Parathyroid adenoma (tissue), 2 donors: ENCODE data around the gene MRGPRG.

Source experiments
- H2AFZ ChIP-seq: fragments of 300-600 bp; sonication (generic); one replicate; pipeline ENCODE4 v1.7.0; 2017; ENCODE audit warnings: antibody characterized with exemption, mild to moderate bottlenecking
- H3K27ac ChIP-seq: fragments of 300-600 bp; sonication (generic); one replicate; pipeline ENCODE4 v1.7.0; 2017
- H3K27me3 ChIP-seq: fragments of 300-600 bp; sonication (generic); one replicate; pipeline ENCODE4 v1.7.0; 2017; ENCODE audit warnings: low read length; ENCODE audit not compliant: control insufficient read depth, insufficient read depth
- H3K36me3 ChIP-seq: fragments of 300-600 bp; sonication (generic); one replicate; pipeline ENCODE4 v1.7.0; 2017; ENCODE audit warnings: low read length; ENCODE audit not compliant: control insufficient read depth, insufficient read depth
- H3K4me1 ChIP-seq: fragments of 300-600 bp; sonication (generic); one replicate; pipeline ENCODE4 v1.7.0; 2017; ENCODE audit warnings: control low read depth
- H3K4me2 ChIP-seq: fragments of 300-600 bp; sonication (generic); one replicate; pipeline ENCODE4 v1.7.0; 2017; ENCODE audit warnings: low read length
- H3K4me3 ChIP-seq: fragments of 300-600 bp; sonication (generic); one replicate; pipeline ENCODE4 v1.7.0; 2017; ENCODE audit warnings: low read depth, low read length
- H3K79me2 ChIP-seq: fragments of 300-600 bp; sonication (generic); one replicate; pipeline ENCODE4 v1.7.0; 2017; ENCODE audit warnings: control low read depth
- H3K9ac ChIP-seq: fragments of 300-600 bp; sonication (generic); one replicate; pipeline ENCODE4 v1.7.0; 2017; ENCODE audit warnings: mild to moderate bottlenecking
- H3K9me3 ChIP-seq: fragments of 300-600 bp; sonication (generic); one replicate; pipeline ENCODE4 v1.7.0; 2017; ENCODE audit warnings: low read length; ENCODE audit not compliant: control insufficient read depth
- CTCF ChIP-seq: fragments of 300-600 bp; sonication (generic); IDR thresholded peaks from one replicate; pipeline ENCODE4 v1.7.0; 2017; ENCODE audit warnings: antibody characterized with exemption, mild to moderate bottlenecking
- donor health status: primary hyperparathyroidism.

MRGPRG gene

DNA sequence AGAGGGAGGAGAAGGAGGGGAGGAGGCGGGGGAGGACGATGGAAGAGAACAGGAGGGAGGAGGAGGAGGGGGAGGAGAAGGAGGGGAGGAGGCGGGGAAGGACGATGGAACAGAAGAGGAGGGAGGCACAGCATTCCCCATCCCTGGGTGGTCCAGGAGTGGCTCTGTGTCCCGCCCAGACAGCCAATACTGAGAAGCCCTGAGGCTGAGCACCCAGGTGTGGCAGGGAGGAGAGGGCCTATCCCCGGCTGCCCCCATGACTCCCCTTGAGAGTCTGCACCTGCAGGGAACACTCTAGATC, 12.9 kb upstream of the MRGPRG start:
- Histone ChIP-seq H3K4me1 (no peaks in the 10 kb centered on the region), H3K27me3 (no peaks in the 10 kb centered on the region), H3K4me2 (no peak overlapping the region), H3K79me2 (no peaks in the 10 kb centered on the region), H3K9me3 (no peaks in the 10 kb centered on the region), H3K36me3 (no peaks in the 10 kb centered on the region), H2AFZ (no peak overlapping the region), H3K4me3 (no peak overlapping the region), H3K27ac (no peak overlapping the region), H3K9ac (no peak overlapping the region)
- no peak for TF ChIP-seq CTCF

DNA sequence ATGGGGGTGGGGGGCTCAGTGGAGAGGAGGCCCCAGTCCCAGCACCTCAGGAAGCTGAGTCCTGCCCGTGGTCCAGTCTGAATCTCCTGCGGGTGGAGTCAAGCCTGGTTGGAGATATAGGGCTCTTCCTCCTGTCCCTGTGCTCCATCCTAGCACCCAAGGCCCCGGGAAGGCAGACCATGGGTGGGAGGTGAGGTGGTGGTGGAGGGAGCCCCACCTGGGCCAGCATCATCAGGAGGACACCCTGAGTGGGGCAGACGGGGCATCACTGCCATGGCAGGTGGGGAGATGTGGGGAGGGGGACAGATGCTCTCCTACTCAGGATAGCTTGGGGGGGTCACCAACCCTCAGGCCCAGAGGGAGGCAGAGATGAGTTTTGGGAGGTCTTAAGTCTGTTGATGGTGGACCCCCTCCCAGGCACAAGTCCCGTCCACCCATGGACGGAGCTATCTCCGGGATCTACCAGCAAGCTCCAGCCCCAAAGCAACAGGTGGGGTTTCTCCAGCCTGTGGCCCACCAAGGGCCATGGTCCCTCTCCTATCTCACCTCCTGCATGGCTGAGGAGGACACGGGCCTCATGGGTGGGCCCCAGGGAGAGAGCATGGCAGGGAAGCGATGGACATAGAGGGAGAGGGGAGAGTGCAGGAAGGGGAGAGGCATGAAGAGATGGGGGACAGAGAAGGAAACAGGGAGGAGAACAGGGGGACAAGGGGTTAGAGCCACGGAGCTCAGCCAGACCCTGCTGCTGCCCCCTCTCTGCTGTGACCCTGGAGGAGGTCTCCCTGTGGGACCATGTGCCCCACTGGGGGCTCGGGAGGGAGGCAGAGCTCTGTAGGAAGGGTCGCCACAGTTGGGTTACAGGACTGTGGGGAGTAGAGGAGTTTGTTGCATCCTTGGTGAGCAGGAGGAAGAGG, 12.3 kb upstream of the MRGPRG start:
- Histone ChIP-seq H3K27ac (no peak overlapping the region), H3K79me2 (no peaks in the 10 kb centered on the region), H3K4me3 (no peak overlapping the region), H3K9ac (no peak overlapping the region), H2AFZ (no peak overlapping the region), H3K27me3 (no peaks in the 10 kb centered on the region), H3K4me1 (no peaks in the 10 kb centered on the region), H3K4me2 (no peak overlapping the region), H3K9me3 (no peaks in the 10 kb centered on the region), H3K36me3 (no peaks in the 10 kb centered on the region)
- TF ChIP-seq CTCF: no peak

- no peaks in the 10 kb centered on the region for H3K4me1 ChIP-seq
- H3K9me3 ChIP-seq: no peaks in the 10 kb centered on the region
- no peaks in the 10 kb centered on the region for H3K79me2 ChIP-seq
- no peaks in the 10 kb centered on the region for H3K27me3 ChIP-seq
- no peak overlapping the region for H3K4me3 ChIP-seq
- TF ChIP-seq CTCF: no peak
- no peak overlapping the region for H2AFZ ChIP-seq
- no peak overlapping the region for H3K9ac ChIP-seq
- no peaks in the 10 kb centered on the region for H3K36me3 ChIP-seq
- no peak overlapping the region for H3K27ac ChIP-seq
- H3K4me2 ChIP-seq: no peak overlapping the region
Observed at GRCh38 chr11:3229673-3230630, 11.3 kb upstream of the MRGPRG start.

- Histone ChIP-seq H3K9ac (no peak overlapping the region), H3K4me3 (no peak overlapping the region), H3K4me1 (no peaks in the 10 kb centered on the region), H2AFZ (no peak overlapping the region), H3K9me3 (no peaks in the 10 kb centered on the region), H3K4me2 (no peak overlapping the region), H3K27me3 (no peaks in the 10 kb centered on the region), H3K27ac (no peak overlapping the region), H3K79me2 (no peaks in the 10 kb centered on the region), H3K36me3 (no peaks in the 10 kb centered on the region)
- TF ChIP-seq CTCF: no peak
Observed at GRCh38 chr11:3228445-3228829, 9.8 kb upstream of the MRGPRG start.
